ENCODE data around the gene RASSF8. TPM values are rescaled to one million over a fixed set of nuclear protein-coding genes. Genes with fewer than 3 reads are reported as not detected.

Gene RASSF8
- total RNA-seq, 1 experiment from 2014 or later: 51.2 TPM

GRCh38 chr12:25983625-25984024 is 25.1 kb downstream of the RASSF8 start:
- intact Hi-C loops (cut with micrococcal nuclease): no loop called here
- no peaks in the 10 kb centered on the region for H3F3A ChIP-seq (ENCODE audit: low read length, unreplicated experiment)
- H4K20me1 ChIP-seq (ENCODE audit: low read length): peaks cover 31% of the 10 kb centered on the region; the same call in 1 of the 2 replicates
- CTCF ChIA-PET: no interaction called here
- DNase-seq: no peak
- no peaks in the 10 kb centered on the region for H3K9me2 ChIP-seq (replicated peaks; ENCODE audit: low read length)
- H3K4me2 ChIP-seq (ENCODE audit: low read length): no peak overlapping the region
- TF ChIP-seq, protein P1, sequence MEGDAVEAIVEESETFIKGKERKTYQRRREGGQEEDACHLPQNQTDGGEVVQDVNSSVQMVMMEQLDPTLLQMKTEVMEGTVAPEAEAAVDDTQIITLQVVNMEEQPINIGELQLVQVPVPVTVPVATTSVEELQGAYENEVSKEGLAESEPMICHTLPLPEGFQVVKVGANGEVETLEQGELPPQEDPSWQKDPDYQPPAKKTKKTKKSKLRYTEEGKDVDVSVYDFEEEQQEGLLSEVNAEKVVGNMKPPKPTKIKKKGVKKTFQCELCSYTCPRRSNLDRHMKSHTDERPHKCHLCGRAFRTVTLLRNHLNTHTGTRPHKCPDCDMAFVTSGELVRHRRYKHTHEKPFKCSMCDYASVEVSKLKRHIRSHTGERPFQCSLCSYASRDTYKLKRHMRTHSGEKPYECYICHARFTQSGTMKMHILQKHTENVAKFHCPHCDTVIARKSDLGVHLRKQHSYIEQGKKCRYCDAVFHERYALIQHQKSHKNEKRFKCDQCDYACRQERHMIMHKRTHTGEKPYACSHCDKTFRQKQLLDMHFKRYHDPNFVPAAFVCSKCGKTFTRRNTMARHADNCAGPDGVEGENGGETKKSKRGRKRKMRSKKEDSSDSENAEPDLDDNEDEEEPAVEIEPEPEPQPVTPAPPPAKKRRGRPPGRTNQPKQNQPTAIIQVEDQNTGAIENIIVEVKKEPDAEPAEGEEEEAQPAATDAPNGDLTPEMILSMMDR (conservative IDR thresholded peaks at IDR 0.05; ENCODE audit: low read depth, low read length): no peak
- TF ChIP-seq EZH2phosphoT487 (IDR thresholded peaks at IDR 0.05; ENCODE audit: borderline replicate concordance, low read length) (no peak), EZH2 (IDR thresholded peaks at IDR 0.05; ENCODE audit: low read length, unreplicated experiment) (no peak)
- H3K4me3 ChIP-seq (ENCODE audit: low read length): no peak overlapping the region
- H3K27me3 ChIP-seq (ENCODE audit: low read length): no peaks in the 10 kb centered on the region
- no peaks in the 10 kb centered on the region for H3K9me3 ChIP-seq (ENCODE audit: low read length)
- no TSS peak for BruUV-seq (replicated peaks)
- no peaks in the 10 kb centered on the region for H3K4me1 ChIP-seq (ENCODE audit: insufficient read depth, low read length)
- peaks cover 96% of the 10 kb centered on the region for H3K79me2 ChIP-seq (ENCODE audit: low read length)
- no peaks in the 10 kb centered on the region for H3K36me3 ChIP-seq (ENCODE audit: low read depth, low read length)
- H3K27ac ChIP-seq (ENCODE audit: low read length): no peak overlapping the region
- ATAC-seq: no peak
- no peak overlapping the region for H2AFZ ChIP-seq (ENCODE audit: low read length)
- H3K9ac ChIP-seq (ENCODE audit: low read length): no peak overlapping the region
- POLR2A ChIA-PET (ENCODE audit: unreplicated experiment): interaction anchor here (0.5 kb wide), 1 partner anchor 17 kb away, joined by 24 read pairs; no protein-coding TSS in a partner anchor

GRCh38 chr12:25984759-25985158 is 26.3 kb downstream of the RASSF8 start:
- H3K79me2 ChIP-seq (ENCODE audit: low read length): peaks cover 96% of the 10 kb centered on the region
- H3K9me2 ChIP-seq (replicated peaks; ENCODE audit: low read length): no peaks in the 10 kb centered on the region
- H3K9ac ChIP-seq (ENCODE audit: low read length): no peak overlapping the region
- H3F3A ChIP-seq (ENCODE audit: low read length, unreplicated experiment): no peaks in the 10 kb centered on the region
- CTCF ChIA-PET: no interaction called here
- no peak overlapping the region for H3K27ac ChIP-seq (ENCODE audit: low read length)
- H3K4me1 ChIP-seq (ENCODE audit: insufficient read depth, low read length): no peaks in the 10 kb centered on the region
- no peaks in the 10 kb centered on the region for H3K9me3 ChIP-seq (ENCODE audit: low read length)
- peaks cover 31% of the 10 kb centered on the region; the same call in 1 of the 2 replicates for H4K20me1 ChIP-seq (ENCODE audit: low read length)
- POLR2A ChIA-PET (ENCODE audit: unreplicated experiment): no interaction called here
- intact Hi-C loops (cut with micrococcal nuclease): no loop called here
- ATAC-seq (no peak), DNase-seq (no peak)
- TF ChIP-seq EZH2 (IDR thresholded peaks at IDR 0.05; ENCODE audit: low read length, unreplicated experiment) (no peak), EZH2phosphoT487 (IDR thresholded peaks at IDR 0.05; ENCODE audit: borderline replicate concordance, low read length) (no peak)
- TF ChIP-seq, protein P1 (conservative IDR thresholded peaks at IDR 0.05; ENCODE audit: low read depth, low read length): no peak
- H3K4me2 ChIP-seq (ENCODE audit: low read length): no peak overlapping the region
- H2AFZ ChIP-seq (ENCODE audit: low read length): no peak overlapping the region
- no TSS peak for BruUV-seq (replicated peaks)
- H3K4me3 ChIP-seq (ENCODE audit: low read length): no peak overlapping the region
- no peaks in the 10 kb centered on the region for H3K36me3 ChIP-seq (ENCODE audit: low read depth, low read length)
- H3K27me3 ChIP-seq (ENCODE audit: low read length): no peaks in the 10 kb centered on the region

DNA sequence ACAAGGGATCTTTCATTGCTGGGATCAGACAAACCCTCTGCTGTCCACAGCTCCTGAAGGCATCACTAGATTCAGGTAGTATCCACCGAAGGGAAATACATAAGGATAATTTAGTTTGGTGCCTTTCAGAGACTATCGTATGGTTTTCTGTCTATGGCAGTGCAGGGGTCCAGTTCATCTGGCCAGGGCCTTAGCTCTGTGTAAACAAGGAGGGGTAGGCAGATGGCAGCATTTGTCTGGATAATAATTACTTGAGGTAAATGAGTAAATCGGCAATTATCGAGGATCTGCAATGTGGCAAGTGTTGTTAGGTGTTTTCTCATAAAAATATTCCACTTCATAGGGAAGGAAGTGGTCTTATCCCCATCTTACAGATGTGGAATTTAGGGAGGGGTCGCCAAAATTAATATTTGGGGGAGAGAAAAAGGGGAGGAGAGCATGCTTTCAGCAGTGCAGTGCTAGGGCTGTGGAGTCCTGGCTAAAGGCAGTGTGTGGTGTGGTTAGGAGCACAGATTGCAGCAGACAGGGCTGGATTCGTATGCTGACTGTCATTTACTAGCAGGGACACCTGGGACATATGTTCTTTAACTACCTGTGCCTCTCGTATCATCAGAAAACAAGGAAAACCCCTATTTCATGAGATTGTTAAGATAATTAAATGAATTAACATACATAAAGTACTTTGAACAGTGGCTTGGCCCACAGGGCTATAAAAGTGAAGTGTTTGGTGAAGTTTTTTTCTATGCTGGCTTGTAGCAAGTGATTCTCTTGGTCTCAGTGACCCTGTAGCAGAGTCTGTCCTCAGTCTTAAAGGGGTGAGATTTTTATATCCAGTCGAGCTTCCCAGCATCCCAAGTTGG is 27.1 kb downstream of the RASSF8 start:
- no TSS peak for BruUV-seq (replicated peaks)
- TF ChIP-seq EZH2phosphoT487 (IDR thresholded peaks at IDR 0.05; ENCODE audit: borderline replicate concordance, low read length): no peak
- TF ChIP-seq, protein P1 (conservative IDR thresholded peaks at IDR 0.05; ENCODE audit: low read depth, low read length): no peak
- no peak for TF ChIP-seq EZH2 (IDR thresholded peaks at IDR 0.05; ENCODE audit: low read length, unreplicated experiment)
- H2AFZ ChIP-seq (ENCODE audit: low read length): no peak overlapping the region
- DNase-seq (no peak), ATAC-seq (no peak)
- H3K79me2 ChIP-seq (ENCODE audit: low read length): peaks cover 96% of the 10 kb centered on the region
- H3K4me2 ChIP-seq (ENCODE audit: low read length): no peak overlapping the region
- no peak overlapping the region for H3K9ac ChIP-seq (ENCODE audit: low read length)
- H3K4me1 ChIP-seq (ENCODE audit: insufficient read depth, low read length): no peaks in the 10 kb centered on the region
- intact Hi-C loops (cut with micrococcal nuclease): no loop called here
- H3K4me3 ChIP-seq (ENCODE audit: low read length): no peak overlapping the region
- no peak overlapping the region for H3K27ac ChIP-seq (ENCODE audit: low read length)
- H3K27me3 ChIP-seq (ENCODE audit: low read length): no peaks in the 10 kb centered on the region
- no peaks in the 10 kb centered on the region for H3K9me2 ChIP-seq (replicated peaks; ENCODE audit: low read length)
- CTCF ChIA-PET: no interaction called here
- peaks cover 31% of the 10 kb centered on the region; the same call in 1 of the 2 replicates for H4K20me1 ChIP-seq (ENCODE audit: low read length)
- no peaks in the 10 kb centered on the region for H3F3A ChIP-seq (ENCODE audit: low read length, unreplicated experiment)
- no peaks in the 10 kb centered on the region for H3K9me3 ChIP-seq (ENCODE audit: low read length)
- POLR2A ChIA-PET (ENCODE audit: unreplicated experiment): no interaction called here
- H3K36me3 ChIP-seq (ENCODE audit: low read depth, low read length): no peaks in the 10 kb centered on the region
